Measurements from ENCODE around the gene DCLRE1C. TPM values are rescaled to one million over a fixed set of nuclear protein-coding genes. Genes with fewer than 3 reads are reported as not detected.

Gene DCLRE1C
- total and polyA plus RNA-seq, 2 donors (not counting 3 experiments of a cell fraction or from before 2014, with no cell fraction given) = 2.1 to 15.8 TPM

- no TSS peak for BruUV-seq (replicated peaks)
- dilution Hi-C loops (cut with MboI; ENCODE audit: extremely low pct_ligation_motif_present, low sequenced_read_pairs) (no loop called here), intact Hi-C loops (cut with micrococcal nuclease) (no loop called here)
- Histone ChIP-seq H3K9me1 (replicated peaks; ENCODE audit: control insufficient read depth, extremely low read depth, insufficient read depth, low read length) (no peaks in the 10 kb centered on the region), H3K27me3 (ENCODE audit: control insufficient read depth in 2 of 2, insufficient read depth in 2 of 2, low read length in 2 of 2) (no peaks in the 10 kb centered on the region), H3K9ac (replicated peaks; ENCODE audit: extremely low read depth, insufficient read depth, low read length) (no peak overlapping the region), H4K20me1 (replicated peaks; ENCODE audit: control insufficient read depth, extremely low read depth, insufficient read depth, low read length) (no peaks in the 10 kb centered on the region), H3K36me3 (ENCODE audit: control insufficient read depth in 2 of 2, extremely low read depth in 1 of 2, insufficient read depth in 2 of 2, low read length in 2 of 2) (peaks cover 13 to 26% of the 10 kb centered on the region in 2 experiments), H3K9me3 (replicated peaks; ENCODE audit: control insufficient read depth, insufficient read depth, low read length) (peaks cover 5% of the 10 kb centered on the region), H3K4me2 (ENCODE audit: insufficient read depth, low read length) (no peak overlapping the region), H3K4me3 (replicated peaks in 1 of 3; ENCODE audit: insufficient read depth in 1 of 3, low read depth in 1 of 3, low read length in 3 of 3) (no peak overlapping the region), H3K79me2 (ENCODE audit: control insufficient read depth, insufficient read depth, low read length) (no peaks in the 10 kb centered on the region), H3K4me1 (ENCODE audit: control insufficient read depth, extremely low read depth, insufficient read depth, low read length) (no peaks in the 10 kb centered on the region), H3K27ac (ENCODE audit: insufficient read depth, low read depth, low read length) (no peak overlapping the region), H2AFZ (ENCODE audit: low read depth, low read length) (no peak overlapping the region)
- DNase-seq (ENCODE audit: low read depth, low spot score) (no peak), FAIRE-seq (no peak)
- TF ChIP-seq MYC (IDR thresholded peaks at IDR 0.05; ENCODE audit: low read depth, low read length) = no peak
- no peak for TF ChIP-seq CTCF (IDR thresholded peaks at IDR 0.05; ENCODE audit: extremely low read depth in 1 of 2, insufficient read depth in 1 of 2, low read depth in 1 of 2, low read length in 2 of 2)
- TF ChIP-seq POLR2AphosphoS5 (IDR thresholded peaks at IDR 0.05; ENCODE audit: insufficient read depth, low read depth, low read length) = no peak
- TF ChIP-seq FOS (IDR thresholded peaks at IDR 0.05; ENCODE audit: borderline replicate concordance, insufficient read depth, low read length) = no peak
- TF ChIP-seq EZH2 (IDR thresholded peaks at IDR 0.05; ENCODE audit: borderline replicate concordance, low read depth, low read length, severe bottlenecking) = no peak
- ChIA-PET CTCF (no interaction called here), POLR2A (no interaction called here)
Observed at GRCh38 chr10:14918964-14919363, 34.9 kb downstream of the DCLRE1C start.

GRCh38 chr10:14917827-14918226, 36.1 kb downstream of the DCLRE1C start:
- Histone ChIP-seq H2AFZ (ENCODE audit: low read depth, low read length) (no peak overlapping the region), H4K20me1 (replicated peaks; ENCODE audit: control insufficient read depth, extremely low read depth, insufficient read depth, low read length) (no peaks in the 10 kb centered on the region), H3K27me3 (ENCODE audit: control insufficient read depth in 2 of 2, insufficient read depth in 2 of 2, low read length in 2 of 2) (no peaks in the 10 kb centered on the region), H3K27ac (ENCODE audit: insufficient read depth, low read depth, low read length) (no peak overlapping the region), H3K4me3 (replicated peaks in 1 of 3; ENCODE audit: insufficient read depth in 1 of 3, low read depth in 1 of 3, low read length in 3 of 3) (no peak overlapping the region), H3K9me3 (replicated peaks; ENCODE audit: control insufficient read depth, insufficient read depth, low read length) (peaks cover 5% of the 10 kb centered on the region), H3K9ac (replicated peaks; ENCODE audit: extremely low read depth, insufficient read depth, low read length) (no peak overlapping the region), H3K4me1 (ENCODE audit: control insufficient read depth, extremely low read depth, insufficient read depth, low read length) (no peaks in the 10 kb centered on the region), H3K36me3 (ENCODE audit: control insufficient read depth in 2 of 2, extremely low read depth in 1 of 2, insufficient read depth in 2 of 2, low read length in 2 of 2) (peaks cover 9 to 23% of the 10 kb centered on the region in 2 experiments), H3K4me2 (ENCODE audit: insufficient read depth, low read length) (no peak overlapping the region), H3K79me2 (ENCODE audit: control insufficient read depth, insufficient read depth, low read length) (no peaks in the 10 kb centered on the region), H3K9me1 (replicated peaks; ENCODE audit: control insufficient read depth, extremely low read depth, insufficient read depth, low read length) (no peaks in the 10 kb centered on the region)
- dilution Hi-C loops (cut with MboI; ENCODE audit: extremely low pct_ligation_motif_present, low sequenced_read_pairs) (no loop called here), intact Hi-C loops (cut with micrococcal nuclease) (no loop called here)
- ChIA-PET POLR2A (no interaction called here), CTCF (interaction anchor here (1.6 kb wide), 1 partner anchor 14 kb away, joined by 3 read pairs; no protein-coding TSS in a partner anchor)
- FAIRE-seq = no peak
- DNase-seq (ENCODE audit: low read depth, low spot score) = no peak
- BruUV-seq (replicated peaks) = no TSS peak
- TF ChIP-seq EZH2 (IDR thresholded peaks at IDR 0.05; ENCODE audit: borderline replicate concordance, low read depth, low read length, severe bottlenecking) (no peak), MYC (IDR thresholded peaks at IDR 0.05; ENCODE audit: low read depth, low read length) (no peak), POLR2AphosphoS5 (IDR thresholded peaks at IDR 0.05; ENCODE audit: insufficient read depth, low read depth, low read length) (no peak), CTCF (IDR thresholded peaks at IDR 0.05; ENCODE audit: extremely low read depth in 1 of 2, insufficient read depth in 1 of 2, low read depth in 1 of 2, low read length in 2 of 2) (no peak), MAX (IDR thresholded peaks at IDR 0.05; ENCODE audit: insufficient read depth, insufficient read length) (no peak), JUN (IDR thresholded peaks at IDR 0.05; ENCODE audit: borderline replicate concordance, insufficient read depth, insufficient read length, low read depth) (no peak), GATA2 (IDR thresholded peaks at IDR 0.05; ENCODE audit: insufficient read depth, insufficient read length, low read depth, low read length) (no peak), FOS (IDR thresholded peaks at IDR 0.05; ENCODE audit: borderline replicate concordance, insufficient read depth, low read length) (no peak), POLR2A (IDR thresholded peaks at IDR 0.05; ENCODE audit: low read depth, low read length) (no peak)

Measured in endothelial cell of umbilical vein (primary cell).